HG02763 (cell line): ENCODE measurements around the gene RPS15.
"Not testable (repeated sequence)": the region's sequence is repeated elsewhere in the genome, so short reads cannot be mapped to it uniquely, and the experiment has no call there.

Source experiments
- ATAC-seq: cut with Tn5 transposase; IDR thresholded peaks from one replicate; pipeline ENCODE4 v1.9.1; 2021; ENCODE audit warnings: mild to moderate bottlenecking, moderate library complexity; ENCODE audit not compliant: unreplicated experiment

The RPS15 gene

DNA sequence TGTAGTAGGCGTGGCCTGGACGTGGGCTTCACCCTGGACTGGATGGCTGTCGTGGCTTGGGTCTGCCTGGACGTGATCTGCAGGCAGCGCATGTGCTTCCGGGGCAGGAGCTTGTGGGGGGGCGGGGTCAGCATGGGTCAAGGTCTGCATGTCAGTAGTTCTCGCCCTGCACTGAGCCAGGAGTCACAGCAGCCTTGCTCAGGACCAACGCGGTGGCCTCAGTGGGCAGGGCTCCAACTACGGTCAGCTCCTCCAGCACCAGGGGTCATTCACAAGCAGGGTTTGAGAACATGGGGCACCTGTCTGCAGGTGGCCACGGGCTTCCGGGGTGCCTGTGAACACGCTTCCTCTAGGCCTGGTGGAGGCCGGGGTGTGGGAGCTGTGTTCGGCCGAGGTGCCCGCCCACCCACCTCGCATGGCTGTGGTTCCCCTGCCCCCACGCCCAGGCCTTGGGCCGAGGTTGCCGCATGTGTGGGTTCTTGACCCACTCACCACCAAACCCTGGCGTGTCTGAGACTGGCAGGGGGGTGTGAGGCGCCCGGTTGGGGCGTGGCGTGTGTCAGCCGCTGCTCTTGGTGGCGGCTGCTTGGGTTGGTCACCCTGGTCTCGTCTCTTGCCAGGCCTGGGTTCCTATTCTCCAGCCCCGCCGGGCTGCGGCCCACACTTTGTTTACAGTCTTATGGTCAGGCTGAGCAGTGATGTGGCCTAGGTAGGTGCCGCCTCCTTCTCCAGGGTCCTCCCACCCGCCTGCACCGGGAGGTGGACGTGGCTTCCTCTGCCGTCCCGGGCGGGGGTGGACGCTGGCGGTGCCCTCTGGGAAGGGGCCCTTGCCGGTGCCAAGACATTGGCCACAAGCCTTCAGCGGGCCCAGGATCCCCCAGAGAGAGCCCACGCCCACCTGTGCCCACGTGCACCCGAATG, 4.8 kb upstream of the RPS15 start:
- no peak for ATAC-seq

DNA sequence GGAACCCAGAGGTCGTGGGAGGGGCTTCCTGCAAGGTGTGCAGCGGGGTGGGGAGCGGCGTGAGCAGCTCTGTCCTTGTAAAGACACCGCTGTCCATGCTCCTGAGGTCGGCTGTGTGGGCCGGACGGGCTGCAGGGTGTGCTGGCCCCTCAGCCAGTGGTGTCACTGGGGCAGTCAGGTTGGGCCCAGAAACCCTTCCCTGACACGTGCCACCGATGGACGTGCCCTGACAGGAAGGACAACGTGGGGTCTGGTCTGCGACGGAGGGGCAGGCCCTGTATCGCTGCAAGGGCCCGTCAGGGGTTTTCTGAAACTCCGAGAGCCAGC, 4.2 kb upstream of the RPS15 start:
- ATAC-seq, result no peak

DNA sequence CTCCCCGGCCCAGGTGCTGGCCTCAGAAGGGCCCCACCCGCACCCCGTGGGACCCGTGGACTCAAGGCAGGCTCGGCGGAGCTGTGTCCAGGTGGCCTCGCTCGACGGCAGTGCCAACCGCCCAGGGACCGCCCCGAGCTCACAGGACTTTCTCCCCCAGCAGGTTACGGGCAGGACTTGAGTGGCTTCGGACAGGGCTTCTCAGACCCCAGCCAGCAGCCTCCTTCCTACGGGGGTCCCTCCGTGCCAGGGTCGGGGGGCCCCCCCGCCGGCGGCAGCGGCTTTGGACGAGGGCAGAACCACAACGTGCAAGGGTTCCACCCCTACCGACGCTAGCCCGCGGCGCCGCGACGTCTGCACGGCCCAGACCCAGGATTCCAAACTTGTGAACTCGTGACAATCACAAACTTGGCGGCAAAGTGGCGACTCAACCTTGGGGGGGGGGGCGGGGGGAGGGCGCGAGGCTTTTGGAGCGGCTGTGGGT, 3.6 kb upstream of the RPS15 start:
- no peak for ATAC-seq

DNA sequence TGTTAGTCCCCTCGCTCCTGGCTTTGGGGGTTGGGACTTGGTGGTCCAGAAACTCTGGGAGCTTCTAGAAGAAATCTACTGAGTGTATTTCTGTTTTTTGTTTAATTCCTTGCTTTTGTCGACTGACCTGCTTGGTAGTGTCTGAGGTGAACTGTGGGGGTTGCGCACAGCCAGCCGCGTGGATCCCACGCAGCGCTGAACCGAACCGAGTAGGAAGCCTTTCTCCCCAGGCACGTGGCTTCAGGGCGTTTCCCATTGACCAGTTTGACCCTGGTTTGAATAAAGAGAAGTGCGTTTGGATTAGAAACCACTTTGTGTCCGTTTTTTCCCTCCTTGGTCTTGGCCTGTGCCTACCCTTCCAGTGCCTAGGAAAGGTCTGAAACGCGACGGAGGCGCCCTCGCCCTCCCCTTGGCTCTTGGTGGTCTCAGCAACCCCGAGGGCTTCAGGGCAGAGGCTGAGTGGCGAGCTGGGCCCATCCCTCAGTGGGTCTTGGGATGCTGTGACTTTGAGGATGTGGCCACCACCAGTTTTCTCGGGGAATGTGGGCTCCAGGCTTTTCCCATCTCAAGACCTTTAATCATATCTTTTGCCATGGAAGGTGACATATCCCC, 2.7 kb upstream of the RPS15 start:
- no peak for ATAC-seq

DNA sequence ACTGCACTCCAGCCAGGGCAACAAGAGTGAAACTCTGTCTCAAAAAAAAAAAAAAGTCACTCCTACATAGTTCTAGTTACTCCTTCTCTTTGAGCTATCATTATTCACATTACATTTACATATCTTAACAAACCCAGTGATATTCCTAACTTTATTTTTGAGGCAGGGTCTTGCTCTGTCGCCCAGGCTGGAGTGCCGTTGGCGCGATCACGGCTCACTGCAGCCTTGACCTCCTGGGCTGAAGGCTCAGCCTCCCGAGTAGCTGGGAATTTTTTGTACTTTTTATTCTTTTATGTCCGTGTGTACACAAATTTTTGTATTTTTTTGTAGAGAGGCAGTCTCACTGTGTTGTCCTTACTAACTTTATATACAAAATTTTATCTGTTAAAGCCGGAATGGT, 587 bp upstream of the RPS15 start:
- no peak for ATAC-seq

DNA sequence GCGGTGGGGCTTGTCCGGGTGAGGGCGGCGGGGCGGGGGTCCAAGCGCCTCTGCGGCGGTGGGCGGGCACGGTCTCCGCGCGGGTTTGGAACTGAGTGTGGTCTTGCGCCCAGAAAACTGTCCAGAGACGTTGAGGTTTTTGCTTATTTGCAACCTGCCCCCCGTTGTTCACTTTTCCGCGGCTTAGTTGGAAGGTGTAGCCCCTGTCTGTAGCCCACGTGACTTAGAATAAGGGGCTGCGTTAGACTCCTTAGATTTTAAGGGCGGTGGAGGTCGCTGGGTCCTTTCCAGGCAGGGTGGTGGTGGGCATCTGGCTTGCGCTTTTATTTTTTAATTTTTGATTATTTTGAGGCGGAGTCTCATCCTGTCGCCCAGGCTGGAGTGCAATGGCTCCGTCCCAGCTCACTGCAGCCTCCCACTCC, 748 bp downstream of the RPS15 start:
- no peak for ATAC-seq

DNA sequence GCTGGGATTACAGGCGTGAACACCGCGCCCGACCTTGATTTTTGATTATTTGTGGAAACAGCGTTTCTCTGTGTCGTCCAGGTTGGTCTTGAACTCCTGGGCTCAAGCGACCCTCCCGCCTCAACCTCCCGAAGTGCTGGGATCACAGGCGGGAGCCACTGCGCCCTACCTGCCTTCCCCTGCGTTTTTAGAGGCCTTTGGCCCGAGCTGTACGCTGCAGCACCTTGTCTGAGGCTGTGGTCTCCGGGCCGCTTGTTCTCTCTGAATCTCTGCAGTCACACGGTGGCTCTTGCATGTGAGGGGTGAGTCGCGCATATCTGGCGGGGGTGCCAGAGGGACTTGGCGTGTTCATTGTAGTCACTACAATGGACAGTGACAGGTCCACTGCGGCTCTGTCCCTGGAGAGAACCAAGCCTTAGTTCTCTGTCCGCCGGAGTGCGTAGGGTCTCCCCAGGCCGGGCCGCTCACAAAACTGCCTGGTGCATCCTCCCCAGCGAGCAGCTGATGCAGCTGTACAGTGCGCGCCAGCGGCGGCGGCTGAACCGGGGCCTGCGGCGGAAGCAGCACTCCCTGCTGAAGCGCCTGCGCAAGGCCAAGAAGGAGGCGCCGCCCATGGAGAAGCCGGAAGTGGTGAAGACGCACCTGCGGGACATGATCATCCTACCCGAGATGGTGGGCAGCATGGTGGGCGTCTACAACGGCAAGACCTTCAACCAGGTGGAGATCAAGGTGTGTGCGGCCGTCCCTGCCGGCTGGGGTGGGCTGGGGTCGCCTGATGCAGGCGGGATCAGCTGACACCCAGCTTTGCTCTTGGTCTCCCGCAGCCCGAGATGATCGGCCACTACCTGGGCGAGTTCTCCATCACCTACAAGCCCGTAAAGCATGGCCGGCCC, 1.6 kb downstream of the RPS15 start:
- ATAC-seq, result not testable (repeated sequence)

DNA sequence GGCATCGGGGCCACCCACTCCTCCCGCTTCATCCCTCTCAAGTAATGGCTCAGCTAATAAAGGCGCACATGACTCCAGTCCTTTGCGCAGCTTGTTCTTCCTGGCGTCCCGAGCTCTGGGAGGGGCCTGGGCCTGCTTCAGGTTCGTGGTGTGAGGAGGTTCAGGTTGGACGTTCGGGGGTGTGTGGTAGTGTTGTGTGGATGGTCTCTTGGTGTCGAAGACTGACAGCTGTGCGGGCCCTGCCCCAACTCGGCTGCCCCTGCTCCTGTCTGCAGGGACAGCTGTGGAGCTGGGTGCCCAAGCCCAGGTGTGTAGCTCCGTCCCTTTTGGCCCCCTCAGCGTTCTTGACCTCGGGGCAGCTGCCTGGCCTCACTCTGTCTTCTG, 2.2 kb downstream of the RPS15 start:
- ATAC-seq, result no peak

DNA sequence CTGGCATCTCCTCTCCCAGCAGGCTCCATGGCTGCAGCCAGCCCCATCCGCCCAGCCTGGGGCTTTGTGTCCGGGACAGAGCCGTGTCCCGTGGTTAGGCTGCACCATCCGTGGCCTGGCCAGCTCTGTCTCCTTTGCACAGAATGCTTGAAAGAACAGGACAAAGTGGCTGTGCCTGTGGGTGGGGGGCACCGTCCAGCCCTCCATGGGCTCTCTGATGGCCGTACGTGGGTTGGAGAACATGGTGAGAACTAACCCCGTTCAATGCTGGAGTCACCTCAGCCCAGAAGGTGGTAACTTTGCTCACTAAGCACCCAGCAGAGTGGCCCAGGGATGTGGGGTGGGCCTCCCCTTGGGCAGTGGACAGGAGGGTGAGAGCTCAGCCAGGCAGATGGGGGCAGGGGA, 2.8 kb downstream of the RPS15 start:
- no peak for ATAC-seq

DNA sequence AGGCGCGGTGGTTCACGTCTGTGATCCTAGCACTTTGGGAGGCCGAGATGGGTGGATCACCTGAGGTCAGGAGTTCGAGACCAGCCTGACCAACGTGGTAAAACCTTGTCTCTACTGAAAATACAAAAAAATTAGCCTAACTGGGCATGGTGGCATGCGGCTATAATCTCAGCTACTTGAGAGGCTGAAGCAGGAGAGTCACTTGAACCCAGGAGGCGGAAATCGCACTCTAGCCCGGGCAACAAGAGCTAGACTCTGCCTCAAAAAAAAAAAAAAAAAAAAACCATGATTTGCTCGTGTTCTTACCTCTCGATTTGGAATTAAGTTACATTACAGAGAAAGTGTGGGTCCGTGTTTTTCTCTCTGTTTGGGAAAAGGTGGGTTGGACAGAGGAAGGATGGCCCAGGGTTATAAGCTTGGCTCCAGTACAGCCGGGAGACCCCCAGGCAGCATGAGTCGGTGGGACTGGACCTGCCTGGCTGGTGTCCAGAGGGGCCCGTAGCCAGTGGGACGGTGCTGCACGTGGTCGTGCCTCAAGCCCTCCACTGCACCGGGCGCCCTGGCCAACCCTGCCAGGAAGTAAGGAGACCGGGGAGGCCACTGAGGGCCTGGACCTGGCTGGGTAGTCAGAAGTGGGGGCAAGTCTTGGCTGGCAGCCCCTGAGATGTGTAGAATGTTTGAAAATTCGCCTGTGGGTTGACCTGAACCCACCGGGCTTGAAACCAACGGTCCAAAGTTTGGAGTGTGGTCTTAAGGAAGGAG, 3.7 kb downstream of the RPS15 start:
- ATAC-seq, result no peak

DNA sequence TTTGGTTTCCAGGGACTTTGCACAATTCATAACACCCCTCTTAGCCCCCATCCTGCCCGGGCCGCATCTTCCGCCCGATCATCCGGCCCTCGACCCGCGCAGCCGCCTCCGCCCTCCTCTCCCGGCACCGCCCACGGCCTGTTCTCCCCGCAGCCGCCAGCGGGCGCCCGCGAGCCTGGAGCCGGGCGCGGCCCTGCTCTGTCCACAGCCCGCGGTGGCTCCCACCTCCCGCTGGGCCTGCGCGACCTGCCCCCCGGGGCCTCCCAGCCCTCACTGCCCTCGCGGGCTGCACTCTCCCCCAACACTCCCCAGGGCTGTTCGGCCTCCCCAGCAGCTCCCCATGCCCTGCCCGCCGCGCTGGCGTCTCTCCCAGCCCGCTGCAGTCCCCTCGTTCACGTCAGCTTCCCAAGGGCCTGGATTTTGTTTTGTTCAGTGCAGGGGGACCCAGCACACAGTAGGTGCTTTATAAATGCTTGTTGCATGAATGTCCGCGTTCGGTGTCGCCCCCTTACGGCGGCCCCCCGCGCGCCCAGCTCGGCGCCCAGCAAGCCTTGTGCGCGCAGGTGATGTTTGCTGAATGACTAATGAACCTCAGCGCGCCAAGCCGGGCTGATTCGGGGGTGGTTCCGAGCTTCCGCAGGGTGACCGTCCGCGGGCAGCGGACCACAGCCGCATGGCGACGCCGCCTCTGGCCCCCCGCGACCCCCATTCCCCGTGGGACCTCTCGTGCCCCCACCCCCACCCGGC, 7.2 kb downstream of the RPS15 start:
- peak; percentile 73 for ATAC-seq

DNA sequence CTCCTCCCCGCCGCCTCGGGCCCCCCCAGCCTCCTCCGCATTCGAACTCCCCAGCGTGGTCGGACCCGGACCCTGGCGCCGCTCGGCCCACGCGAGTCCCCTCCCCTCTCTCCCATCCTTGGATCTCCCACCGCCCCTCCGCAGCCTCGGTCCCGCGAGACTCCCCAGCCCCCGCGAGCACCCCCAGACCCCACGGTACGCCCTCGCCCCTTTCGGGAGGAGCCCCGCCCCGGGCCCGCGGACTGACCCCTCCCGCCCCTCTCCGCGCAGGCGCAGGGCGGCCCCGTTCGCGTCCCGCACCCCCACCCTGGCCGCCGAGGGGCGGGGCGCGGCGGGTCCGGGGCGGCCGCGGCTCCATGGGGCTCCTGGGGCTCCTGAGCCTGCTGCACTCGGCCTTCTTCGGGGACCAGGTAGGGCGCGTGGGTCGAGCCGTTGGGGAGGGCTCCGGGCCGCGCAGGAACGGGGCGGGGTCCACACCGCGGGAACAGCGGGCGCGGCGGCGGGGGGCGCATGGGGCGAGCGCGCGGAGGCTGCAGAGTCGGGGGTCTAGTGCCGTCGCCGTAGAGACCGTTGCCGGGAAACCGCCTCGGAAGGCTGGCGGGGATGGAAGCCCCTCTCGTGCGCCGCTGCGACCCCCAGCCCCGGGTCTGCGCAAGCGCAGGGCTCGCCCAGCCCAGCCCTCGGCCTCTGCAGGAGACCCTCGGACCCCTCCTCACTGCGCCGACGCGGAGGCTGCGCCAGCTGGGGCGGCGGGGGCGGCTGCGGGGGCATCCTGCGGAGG, 7.9 kb downstream of the RPS15 start:
- no peak for ATAC-seq

DNA sequence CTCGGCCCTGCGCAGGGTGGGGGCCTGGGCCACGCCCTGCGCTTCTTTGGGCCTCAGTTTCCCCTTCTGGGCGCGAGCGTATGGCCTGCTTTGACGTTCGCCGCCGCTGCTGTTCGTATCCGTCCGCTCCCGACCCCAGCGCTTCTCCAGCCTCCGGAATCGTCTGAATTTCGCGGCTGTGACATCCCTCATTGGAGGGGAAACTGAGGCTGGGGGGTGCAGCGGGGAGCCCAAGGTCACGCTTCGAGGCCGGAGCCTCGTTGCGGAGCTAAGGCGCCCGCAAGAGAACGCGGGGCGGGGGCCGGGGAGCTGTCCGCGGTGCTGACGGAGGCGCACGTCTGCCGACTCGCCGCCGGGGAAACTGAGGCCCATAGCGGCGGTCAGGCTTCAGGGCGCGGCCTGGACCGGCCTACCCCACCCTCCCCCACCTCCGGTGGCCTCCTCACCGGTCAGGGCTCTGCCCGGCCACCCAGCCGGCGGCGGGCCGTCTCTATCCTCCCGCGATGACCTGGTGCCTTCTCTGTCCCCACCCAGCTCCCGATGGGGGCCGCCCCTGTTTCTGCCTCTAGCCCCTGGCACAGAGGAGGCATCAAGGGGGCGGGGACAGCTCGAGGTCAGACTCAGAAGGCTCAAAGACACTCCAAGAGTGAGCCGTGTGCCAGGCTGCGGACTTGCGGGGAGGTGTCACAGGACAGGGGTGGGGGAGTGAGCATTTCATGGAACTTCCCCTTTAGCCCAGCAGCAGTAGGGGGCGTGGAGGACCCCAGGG, 8.7 kb downstream of the RPS15 start:
- no peak for ATAC-seq

DNA sequence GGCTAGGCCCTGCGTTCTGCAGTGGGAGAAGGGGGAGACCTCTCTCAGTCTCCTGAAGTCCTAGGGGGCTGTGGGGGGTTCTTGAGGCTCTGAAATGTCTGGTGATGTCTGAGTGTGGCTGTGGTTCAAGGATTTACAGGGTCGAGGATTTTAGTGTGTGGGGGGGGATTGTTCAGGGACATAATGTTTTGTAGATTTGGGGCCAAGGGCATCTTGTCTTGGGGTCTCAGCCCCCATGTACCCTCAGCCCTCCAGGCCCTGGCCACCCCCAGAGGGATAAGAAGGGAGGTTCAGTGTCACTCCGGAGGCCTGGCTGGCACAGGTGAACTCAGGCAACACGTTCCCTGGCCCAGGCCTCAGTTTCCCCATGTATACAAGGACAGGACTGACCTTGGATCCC, 9.3 kb downstream of the RPS15 start:
- no peak for ATAC-seq

DNA sequence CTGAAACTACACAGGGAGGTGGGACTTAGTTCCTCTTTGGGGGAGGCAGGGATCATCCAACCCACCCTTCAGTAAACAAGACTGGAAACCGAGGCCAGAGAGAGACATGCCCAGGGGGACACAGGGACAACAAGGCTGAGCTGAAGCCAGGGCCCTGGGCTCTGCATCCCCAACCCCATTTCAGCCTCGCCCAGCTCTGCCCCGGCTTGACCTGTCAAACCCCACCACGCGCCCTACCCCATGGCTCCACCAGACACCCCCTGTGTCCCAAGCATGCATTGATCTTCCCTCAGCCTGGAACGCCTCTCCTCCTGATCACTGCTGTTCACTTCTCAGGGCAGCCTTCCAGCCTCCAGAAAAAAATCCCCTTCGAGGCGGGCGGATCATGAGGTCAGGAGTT, 9.7 kb downstream of the RPS15 start:
- ATAC-seq, result no peak

DNA sequence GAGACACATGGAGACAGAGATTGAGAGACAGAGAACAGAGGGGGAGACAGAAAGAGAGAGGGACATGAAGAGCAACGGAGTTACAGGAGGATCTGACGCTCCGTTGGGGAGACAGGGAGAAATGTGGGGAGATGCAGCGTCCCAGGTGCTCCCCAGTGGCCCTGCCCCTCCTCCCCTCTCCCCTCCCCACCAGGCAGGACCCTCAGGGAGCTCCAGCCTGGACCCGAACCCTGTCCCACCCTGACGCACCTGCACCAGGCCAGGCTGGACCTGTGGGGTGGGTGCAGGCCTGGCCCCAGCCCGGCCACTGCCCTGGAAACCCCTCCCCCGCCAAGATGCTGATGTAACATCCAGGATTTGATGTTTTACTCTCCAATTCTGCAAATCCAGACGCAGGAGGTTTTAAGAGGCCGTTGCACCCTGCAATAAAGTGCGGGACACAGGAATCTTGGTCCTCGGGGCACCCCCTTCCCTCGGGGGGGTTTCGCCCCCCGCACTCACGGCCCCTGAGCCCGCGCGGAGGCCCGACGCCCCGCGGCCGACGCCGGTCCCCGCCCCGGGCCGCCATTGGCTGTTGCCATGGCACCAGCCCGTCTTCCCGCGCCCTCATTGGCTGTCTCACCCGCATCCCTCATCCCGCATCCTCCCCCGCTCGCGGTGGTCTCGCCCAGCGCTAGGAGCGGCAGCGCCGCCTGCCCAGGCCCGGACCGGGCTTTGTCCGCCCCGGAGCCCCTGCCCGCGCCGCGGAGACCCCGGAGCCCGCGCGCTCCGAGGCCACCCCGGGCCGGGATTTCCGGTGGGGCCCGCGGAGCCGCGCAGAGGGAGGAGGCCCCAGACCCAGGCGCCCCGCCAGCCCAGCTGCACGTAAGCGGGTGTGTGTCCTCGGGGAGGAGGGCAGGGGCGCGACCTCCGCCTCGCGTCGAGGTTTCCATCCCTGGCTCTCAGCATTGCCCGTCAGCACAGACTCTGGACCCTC, 11.6 kb downstream of the RPS15 start, which contains the start of gene APC2:
Gene APC2 (plus strand): TSS at position 655 of the 976 bp plus-strand sequence. CDS start 2,881 bp downstream, outside the sequence.
- ATAC-seq, result no peak
